SK-N-SH (cell line): Measurements from ENCODE around the gene XAB2. TPM values are rescaled to one million over a fixed set of nuclear protein-coding genes. Genes with fewer than 3 reads are reported as not detected.

ENCODE experiments used
- CTCF ChIA-PET: fragments of 300-600, 350-600 bp; formaldehyde crosslinking; extraction: SDS; loops from one replicate; lab custom pipeline; 2021; lab: Yijun Ruan, JAX
- POLR2A ChIA-PET: fragments of 350-600 bp; sonication (Branson Sonifier 250); formaldehyde crosslinking; extraction: SDS; loops from one replicate; lab custom pipeline; 2020; ENCODE audit warnings: antibody characterized with exemption, inconsistent platforms; lab: Yijun Ruan, JAX
- DNase-seq: peaks from one replicate; pipeline ENCODE4 v3.0.0; 2012
- H2AFZ ChIP-seq: fragments of 200-600 bp; sonication (generic); 2 replicates; pipeline ENCODE4 v1.8.1; 2016; ENCODE audit warnings: antibody characterized with exemption, mild to moderate bottlenecking, low read depth
- H3F3A ChIP-seq: fragments of 200-600 bp; sonication (generic); replicated peaks from 2 replicates; pipeline ENCODE3; 2016; ENCODE audit warnings: antibody characterized with exemption, mild to moderate bottlenecking; ENCODE audit not compliant: insufficient read depth
- H3K27ac ChIP-seq, 2 experiments: fragments of 200-500 bp in 1 of 2; fragments of 200-600 bp in 1 of 2; sonication (Bioruptor generic) in 1 of 2; sonication (generic), shearing (Covaris generic) in 1 of 2; 2 replicates each; pipeline versions ENCODE4 v1.5.1 to v1.6.1; 2014 to 2016; ENCODE audit warnings: low read depth in 2 of 2, inconsistent platforms in 1 of 2, low read length in 1 of 2, mild to moderate bottlenecking in 1 of 2, mixed read lengths in 1 of 2
- H3K27me3 ChIP-seq: fragments of 200-600 bp; sonication (generic), shearing (Covaris generic); 2 replicates; pipeline ENCODE4 v1.6.1; 2016; ENCODE audit warnings: mixed run types; ENCODE audit not compliant: insufficient read depth
- H3K36me3 ChIP-seq, 2 experiments: fragments of 200-500 bp in 1 of 2; fragments of 200-600 bp in 1 of 2; sonication (Bioruptor generic) in 1 of 2; sonication (generic) in 1 of 2; replicated peaks in 1 of 2; 2 replicates each; pipeline versions ENCODE3 to v1.5.1; 2014 to 2016; ENCODE audit warnings: low read length in 1 of 2, mild to moderate bottlenecking in 1 of 2; ENCODE audit not compliant: insufficient read depth in 2 of 2, control insufficient read depth in 1 of 2
- H3K4me1 ChIP-seq, 2 experiments: fragments of 200-500 bp in 1 of 2; fragments of 200-600 bp in 1 of 2; sonication (Bioruptor generic) in 1 of 2; sonication (generic), shearing (Covaris generic) in 1 of 2; 2 replicates each; pipeline versions ENCODE4 v1.5.1 to v1.6.1; 2014 to 2016; ENCODE audit warnings: low read depth in 1 of 2, low read length in 1 of 2, mixed run types in 1 of 2; ENCODE audit not compliant: insufficient read depth in 2 of 2, control insufficient read depth in 1 of 2
- H3K4me2 ChIP-seq: fragments of 200-600 bp; sonication (generic), shearing (Covaris generic); 2 replicates; pipeline ENCODE4 v1.6.1; 2017; ENCODE audit warnings: mixed run types
- H3K4me3 ChIP-seq, 2 experiments: fragments of 200-500 bp in 1 of 2; fragments of 200-600 bp in 1 of 2; sonication (Bioruptor generic) in 1 of 2; sonication (generic), shearing (Covaris generic) in 1 of 2; 2 replicates each; pipeline versions ENCODE4 v1.5.1 to v1.8.1; 2014 to 2016; ENCODE audit warnings: low read depth in 2 of 2, inconsistent platforms in 1 of 2, low read length in 1 of 2, mild to moderate bottlenecking in 1 of 2, mixed read lengths in 1 of 2, moderate library complexity in 1 of 2
- H3K79me2 ChIP-seq: fragments of 200-600 bp; sonication (generic); 2 replicates; pipeline ENCODE4 v1.8.1; 2017; ENCODE audit warnings: mild to moderate bottlenecking; ENCODE audit not compliant: insufficient read depth
- H3K9ac ChIP-seq: fragments of 200-600 bp; sonication (generic); 2 replicates; pipeline ENCODE4 v1.6.1; 2017; ENCODE audit warnings: mixed run types
- H3K9me2 ChIP-seq: fragments of 200-600 bp; sonication (generic); 2 replicates; pipeline ENCODE4 v1.6.1; 2017; ENCODE audit warnings: mixed run types
- H3K9me3 ChIP-seq: fragments of 200-600 bp; sonication (generic); 2 replicates; pipeline ENCODE4 v1.6.1; 2017; ENCODE audit warnings: mixed run types, mild to moderate bottlenecking, moderate library complexity
- H4K20me1 ChIP-seq: fragments of 200-600 bp; sonication (generic); 2 replicates; pipeline ENCODE4 v1.6.1; 2017; ENCODE audit warnings: mild to moderate bottlenecking, mixed run types; ENCODE audit not compliant: insufficient read depth
- ELF1 ChIP-seq: IDR thresholded peaks from 2 replicates; pipeline ENCODE4 v1.4.0; 2012
- FOXM1 ChIP-seq: IDR thresholded peaks from 2 replicates; pipeline ENCODE4 v1.4.0; 2012; ENCODE audit warnings: low read depth, mild to moderate bottlenecking
- GATA2 ChIP-seq: sonication (generic); formaldehyde crosslinking; IDR thresholded peaks from 2 replicates; pipeline ENCODE4 v1.5.0; 2020; ENCODE audit warnings: mild to moderate bottlenecking, missing genetic modification reagents
- IRF3 ChIP-seq: fragments of 150-350 bp; IDR thresholded peaks from 2 replicates; pipeline ENCODE4 v1.6.1; 2016; ENCODE audit warnings: mild to moderate bottlenecking, low read depth, low read length
- MEF2A ChIP-seq: IDR thresholded peaks from 2 replicates; pipeline ENCODE4 v1.4.0; 2012; ENCODE audit warnings: low read depth, borderline replicate concordance
- NRF1 ChIP-seq: IDR thresholded peaks from 2 replicates; pipeline ENCODE4 v1.6.1; 2012; ENCODE audit warnings: low read depth, mild to moderate bottlenecking, low read length
- POLR2AphosphoS5 ChIP-seq: IDR thresholded peaks from 2 replicates; pipeline ENCODE4 v1.6.1; 2012; ENCODE audit warnings: low read depth, low read length
- RAD21 ChIP-seq: IDR thresholded peaks from 2 replicates; pipeline ENCODE4 v1.6.1; 2012; ENCODE audit warnings: mild to moderate bottlenecking, low read length
- RCOR1 ChIP-seq: fragments of 150-350 bp; IDR thresholded peaks from 2 replicates; pipeline ENCODE4 v1.6.1; 2017; ENCODE audit warnings: antibody characterized with exemption, low read length
- RXRA ChIP-seq: IDR thresholded peaks from 2 replicates; pipeline ENCODE4 v1.4.0; 2012; ENCODE audit warnings: low read depth, mild to moderate bottlenecking, borderline replicate concordance
- SMC3 ChIP-seq: IDR thresholded peaks from 2 replicates; pipeline ENCODE4 v1.6.1; 2012; ENCODE audit warnings: low read depth, low read length, improper control_type of control experiment
- TCF12 ChIP-seq: IDR thresholded peaks from 2 replicates; pipeline ENCODE4 v1.4.0; 2012
- TEAD4 ChIP-seq: IDR thresholded peaks from 2 replicates; pipeline ENCODE4 v1.4.0; 2012; ENCODE audit warnings: mild to moderate bottlenecking, borderline replicate concordance; ENCODE audit not compliant: insufficient read depth
- WGBS: methylation state at CpG from one replicate; pipeline ENCODE4 v1.1.6; 2017; ENCODE audit warnings: low lambda C conversion rate; 5-methylcytosine and 5-hydroxymethylcytosine counted together
- polyA plus RNA-seq, 3 experiments: library from polyadenylated mRNA; depleted of rRNA; stranded (reverse); fragments of >200 nt; gene quantifications; 2 replicates each; pipeline ENCODE4 v1.2.3, GENCODE V29; 2012
- TF ChIP-seq, protein P1 (sequence below): IDR thresholded peaks from 2 replicates; pipeline ENCODE4; 2012
- TF ChIP-seq, protein P2 (sequence below): IDR thresholded peaks from 2 replicates; pipeline ENCODE4 v1.6.1; 2012; ENCODE audit warnings: mild to moderate bottlenecking, low read depth, low read length, moderate library complexity
- TF ChIP-seq, protein P3 (sequence below): IDR thresholded peaks from 2 replicates; pipeline ENCODE4 v1.4.0; 2012; ENCODE audit warnings: low read depth

Gene XAB2
- polyA plus RNA-seq, 1 of the 3 experiments (the other 2 are of a cell fraction) = 43.3 TPM

DNA sequence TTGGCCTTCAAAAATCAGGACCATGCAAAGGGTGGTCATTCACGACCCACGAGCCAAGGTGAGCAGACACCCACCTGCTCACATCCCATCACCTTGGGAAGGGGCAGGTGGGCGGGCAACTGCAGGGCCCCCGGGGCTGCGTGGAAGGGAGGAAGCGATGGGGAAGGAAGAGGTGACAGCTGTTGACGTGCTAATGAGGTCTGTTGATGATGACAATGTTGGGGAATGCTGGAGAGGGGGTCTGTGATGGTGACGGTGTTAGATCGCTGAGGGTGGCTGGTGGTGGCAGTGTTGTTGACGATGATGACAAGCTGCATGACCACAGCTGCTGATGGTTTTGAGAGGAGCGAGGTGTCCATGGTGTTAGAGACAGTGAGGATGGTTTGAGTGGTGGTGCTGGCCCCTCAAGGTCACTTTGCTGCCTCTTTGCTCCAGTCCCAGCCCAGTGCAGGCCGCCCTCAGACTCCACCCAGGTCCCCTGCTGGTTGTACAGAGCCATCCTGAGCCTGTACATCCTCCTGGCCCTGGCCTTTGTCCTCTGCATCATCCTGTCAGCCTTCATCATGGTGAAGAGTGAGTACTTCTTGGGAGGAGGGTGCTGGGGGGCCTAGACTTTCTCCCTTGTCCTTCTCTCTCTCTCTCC is 48.4 kb upstream of the XAB2 start:
- Histone ChIP-seq H3K9me2 (no peaks in the 10 kb centered on the region), H3K9me3 (no peaks in the 10 kb centered on the region), H3F3A (no peaks in the 10 kb centered on the region), H3K27me3 (peaks cover 36% of the 10 kb centered on the region), H3K4me1 (peaks cover 0 to 13% of the 10 kb centered on the region in 2 experiments; a peak in 1 of 4 replicates), H2AFZ (no peak overlapping the region), H3K4me3 (no peak overlapping the region), H3K36me3 (peaks cover 0 to 4% of the 10 kb centered on the region in 2 experiments), H3K9ac (no peak overlapping the region), H4K20me1 (no peaks in the 10 kb centered on the region), H3K4me2 (no peak overlapping the region), H3K79me2 (peaks cover 14% of the 10 kb centered on the region), H3K27ac (no peak overlapping the region)
- DNase-seq = no peak
- TF ChIP-seq RXRA (no peak), GATA2 (no peak), RCOR1 (no peak), TCF12 (no peak), POLR2AphosphoS5 (no peak), SMC3 (no peak), NRF1 (no peak), IRF3 (no peak), RAD21 (no peak), TEAD4 (no peak), FOXM1 (no peak), ELF1 (no peak), MEF2A (no peak)
- TF ChIP-seq, protein P1, sequence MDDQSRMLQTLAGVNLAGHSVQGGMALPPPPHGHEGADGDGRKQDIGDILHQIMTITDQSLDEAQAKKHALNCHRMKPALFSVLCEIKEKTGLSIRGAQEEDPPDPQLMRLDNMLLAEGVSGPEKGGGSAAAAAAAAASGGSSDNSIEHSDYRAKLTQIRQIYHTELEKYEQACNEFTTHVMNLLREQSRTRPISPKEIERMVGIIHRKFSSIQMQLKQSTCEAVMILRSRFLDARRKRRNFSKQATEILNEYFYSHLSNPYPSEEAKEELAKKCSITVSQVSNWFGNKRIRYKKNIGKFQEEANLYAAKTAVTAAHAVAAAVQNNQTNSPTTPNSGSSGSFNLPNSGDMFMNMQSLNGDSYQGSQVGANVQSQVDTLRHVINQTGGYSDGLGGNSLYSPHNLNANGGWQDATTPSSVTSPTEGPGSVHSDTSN = no peak
- TF ChIP-seq, protein P2, sequence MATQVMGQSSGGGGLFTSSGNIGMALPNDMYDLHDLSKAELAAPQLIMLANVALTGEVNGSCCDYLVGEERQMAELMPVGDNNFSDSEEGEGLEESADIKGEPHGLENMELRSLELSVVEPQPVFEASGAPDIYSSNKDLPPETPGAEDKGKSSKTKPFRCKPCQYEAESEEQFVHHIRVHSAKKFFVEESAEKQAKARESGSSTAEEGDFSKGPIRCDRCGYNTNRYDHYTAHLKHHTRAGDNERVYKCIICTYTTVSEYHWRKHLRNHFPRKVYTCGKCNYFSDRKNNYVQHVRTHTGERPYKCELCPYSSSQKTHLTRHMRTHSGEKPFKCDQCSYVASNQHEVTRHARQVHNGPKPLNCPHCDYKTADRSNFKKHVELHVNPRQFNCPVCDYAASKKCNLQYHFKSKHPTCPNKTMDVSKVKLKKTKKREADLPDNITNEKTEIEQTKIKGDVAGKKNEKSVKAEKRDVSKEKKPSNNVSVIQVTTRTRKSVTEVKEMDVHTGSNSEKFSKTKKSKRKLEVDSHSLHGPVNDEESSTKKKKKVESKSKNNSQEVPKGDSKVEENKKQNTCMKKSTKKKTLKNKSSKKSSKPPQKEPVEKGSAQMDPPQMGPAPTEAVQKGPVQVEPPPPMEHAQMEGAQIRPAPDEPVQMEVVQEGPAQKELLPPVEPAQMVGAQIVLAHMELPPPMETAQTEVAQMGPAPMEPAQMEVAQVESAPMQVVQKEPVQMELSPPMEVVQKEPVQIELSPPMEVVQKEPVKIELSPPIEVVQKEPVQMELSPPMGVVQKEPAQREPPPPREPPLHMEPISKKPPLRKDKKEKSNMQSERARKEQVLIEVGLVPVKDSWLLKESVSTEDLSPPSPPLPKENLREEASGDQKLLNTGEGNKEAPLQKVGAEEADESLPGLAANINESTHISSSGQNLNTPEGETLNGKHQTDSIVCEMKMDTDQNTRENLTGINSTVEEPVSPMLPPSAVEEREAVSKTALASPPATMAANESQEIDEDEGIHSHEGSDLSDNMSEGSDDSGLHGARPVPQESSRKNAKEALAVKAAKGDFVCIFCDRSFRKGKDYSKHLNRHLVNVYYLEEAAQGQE = no peak
- TF ChIP-seq, protein P3, sequence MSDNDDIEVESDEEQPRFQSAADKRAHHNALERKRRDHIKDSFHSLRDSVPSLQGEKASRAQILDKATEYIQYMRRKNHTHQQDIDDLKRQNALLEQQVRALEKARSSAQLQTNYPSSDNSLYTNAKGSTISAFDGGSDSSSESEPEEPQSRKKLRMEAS = no peak
- ChIA-PET CTCF (interaction anchor here (0.7 to 3.8 kb wide), 8 partner anchors 25 to 323 kb away, joined by 3 to 22 read pairs (median 6); no protein-coding TSS in a partner anchor), POLR2A (no interaction called here)
- WGBS = 7% methylated on average over 12 of the region's 12 CpGs
